GM18520 (cell line): ENCODE results near the gene FOXP1.

Experiments used
- ATAC-seq: cut with Tn5 transposase; IDR thresholded peaks from one replicate; pipeline ENCODE4 v1.9.1; 2021; ENCODE audit not compliant: unreplicated experiment

Gene FOXP1

GRCh38 chr3:71095511-71096291, 487.8 kb downstream of the FOXP1 start:
- ATAC-seq: no peak

- no peak for ATAC-seq
Observed at GRCh38 chr3:71094658-71095209, 488.8 kb downstream of the FOXP1 start.

- no peak for ATAC-seq
Observed at GRCh38 chr3:71092665-71093064, 490.9 kb downstream of the FOXP1 start.

GRCh38 chr3:71090207-71090606, 493.3 kb downstream of the FOXP1 start:
- ATAC-seq: no peak

GRCh38 chr3:71089271-71089847, 494.2 kb downstream of the FOXP1 start:
- ATAC-seq: no peak

GRCh38 chr3:71088742-71089141, 494.8 kb downstream of the FOXP1 start:
- ATAC-seq: no peak

- ATAC-seq: no peak
Observed at GRCh38 chr3:71088019-71088708, 495.4 kb downstream of the FOXP1 start.

GRCh38 chr3:71087143-71088018, 496.1 kb downstream of the FOXP1 start:
- peak; percentile 92 for ATAC-seq

- ATAC-seq: no peak
Observed at GRCh38 chr3:71086777-71087142, 496.8 kb downstream of the FOXP1 start.

- no peak for ATAC-seq
Observed at GRCh38 chr3:71083726-71084131, 499.8 kb downstream of the FOXP1 start.

- ATAC-seq: no peak
Observed at GRCh38 chr3:71082833-71083232, 500.7 kb downstream of the FOXP1 start.

GRCh38 chr3:71080517-71081083, 502.9 kb downstream of the FOXP1 start:
- no peak for ATAC-seq

- no peak for ATAC-seq
Observed at GRCh38 chr3:71078723-71079525, 504.6 kb downstream of the FOXP1 start.

- ATAC-seq: no peak
Observed at GRCh38 chr3:71078199-71078598, 505.3 kb downstream of the FOXP1 start.

GRCh38 chr3:71077070-71077469, 506.5 kb downstream of the FOXP1 start:
- no peak for ATAC-seq

GRCh38 chr3:71076361-71077002, 507.0 kb downstream of the FOXP1 start:
- no peak for ATAC-seq

- no peak for ATAC-seq
Observed at GRCh38 chr3:71075494-71075893, 508.0 kb downstream of the FOXP1 start.

- ATAC-seq: no peak
Observed at GRCh38 chr3:71074423-71074822, 509.1 kb downstream of the FOXP1 start.

GRCh38 chr3:71072986-71073385, 510.5 kb downstream of the FOXP1 start:
- no peak for ATAC-seq
